ENCODE data around the gene ASIC5. TPM values are rescaled to one million over a fixed set of nuclear protein-coding genes. Genes with fewer than 3 reads are reported as not detected.
"Not testable (repeated sequence)": the region's sequence is repeated elsewhere in the genome, so short reads cannot be mapped to it uniquely, and the experiment has no call there.

ASIC5 gene
- total RNA-seq, 1 donor, result not detected

GRCh38 chr4:155807021-155807420 lies 59.1 kb downstream of the ASIC5 start:
- H3K4me3 ChIP-seq (ENCODE audit: low read depth, low read length), result no peak overlapping the region
- DNase-seq (ENCODE audit: low read depth), result no peak
- no peak for TF ChIP-seq CTCF (IDR thresholded peaks at IDR 0.05; ENCODE audit: insufficient read depth, low read depth, low read length)

- no peak overlapping the region for H3K4me3 ChIP-seq (ENCODE audit: low read depth, low read length)
- TF ChIP-seq CTCF (IDR thresholded peaks at IDR 0.05; ENCODE audit: insufficient read depth, low read depth, low read length), result no peak
- DNase-seq (ENCODE audit: low read depth), result no peak
These were observed 61.1 kb downstream of the ASIC5 start for GRCh38 chr4:155805016-155805415.

- DNase-seq (ENCODE audit: low read depth), result peak; percentile 39
- H3K4me3 ChIP-seq (ENCODE audit: low read depth, low read length), result no peak overlapping the region
- no peak for TF ChIP-seq CTCF (IDR thresholded peaks at IDR 0.05; ENCODE audit: insufficient read depth, low read depth, low read length)
These were observed 63.7 kb downstream of the ASIC5 start for GRCh38 chr4:155802190-155802959.

- no peak for TF ChIP-seq CTCF (IDR thresholded peaks at IDR 0.05; ENCODE audit: insufficient read depth, low read depth, low read length)
- no peak for DNase-seq (ENCODE audit: low read depth)
- H3K4me3 ChIP-seq (ENCODE audit: low read depth, low read length), result no peak overlapping the region
These were observed 65.3 kb downstream of the ASIC5 start for GRCh38 chr4:155800685-155801343.

GRCh38 chr4:155799794-155800123 lies 66.3 kb downstream of the ASIC5 start:
- DNase-seq (ENCODE audit: low read depth), result no peak
- no peak for TF ChIP-seq CTCF (IDR thresholded peaks at IDR 0.05; ENCODE audit: insufficient read depth, low read depth, low read length)
- no peak overlapping the region for H3K4me3 ChIP-seq (ENCODE audit: low read depth, low read length)

GRCh38 chr4:155799116-155799793 lies 66.8 kb downstream of the ASIC5 start:
- no peak for TF ChIP-seq CTCF (IDR thresholded peaks at IDR 0.05; ENCODE audit: insufficient read depth, low read depth, low read length)
- no peak for DNase-seq (ENCODE audit: low read depth)
- no peak overlapping the region for H3K4me3 ChIP-seq (ENCODE audit: low read depth, low read length)

GRCh38 chr4:155797581-155797980 lies 68.5 kb downstream of the ASIC5 start:
- not testable (repeated sequence) for H3K4me3 ChIP-seq (ENCODE audit: low read depth, low read length); DNase-seq (ENCODE audit: low read depth)

Measured in fibroblast of villous mesenchyme (primary cell).